ENCODE results near the gene UTP11.

The UTP11 gene

DNA sequence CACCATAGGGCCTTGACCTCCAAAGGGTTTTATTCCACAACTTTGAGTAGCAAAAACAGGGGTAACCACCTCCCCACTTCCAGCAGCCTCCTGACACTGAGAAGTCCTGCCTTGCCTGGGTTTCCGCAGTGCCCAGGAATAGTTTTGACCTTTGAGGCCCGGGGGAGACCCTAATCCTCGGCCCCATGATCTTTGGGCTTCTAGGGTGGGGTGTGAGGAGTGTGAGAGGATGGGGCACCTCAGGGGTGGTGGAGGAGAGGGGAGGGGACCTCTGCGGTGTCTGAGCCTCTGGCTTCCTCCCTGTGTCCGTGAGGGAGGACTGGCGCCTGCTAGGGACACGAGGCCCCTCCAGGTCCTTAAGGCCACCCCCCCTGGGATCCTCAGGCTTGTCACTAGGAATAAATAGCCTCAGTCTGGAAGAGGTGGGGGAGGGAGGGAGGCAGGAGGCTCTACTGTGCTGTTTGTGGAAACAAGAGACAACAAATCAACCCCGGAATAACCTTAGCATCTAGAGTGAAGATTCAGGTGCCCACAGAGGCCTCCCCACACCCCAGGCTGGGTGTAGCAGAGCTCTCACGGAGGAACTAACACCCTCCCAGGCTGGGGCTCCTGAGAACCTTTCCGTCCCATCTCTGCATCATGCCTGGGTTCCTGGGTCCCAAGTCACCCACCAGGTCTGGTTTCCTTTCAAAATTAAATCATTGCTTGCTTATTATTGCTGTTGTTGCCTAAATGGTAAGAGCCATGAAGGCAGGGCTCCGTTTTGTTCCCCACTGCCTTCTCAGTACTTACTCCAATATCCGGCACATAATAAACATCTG, 6.3 kb upstream of the UTP11 start:
- no peak for DNase-seq (ENCODE audit: extremely low spot score)
- POLR2A ChIA-PET = no interaction called here
- TF ChIP-seq ARNT (IDR thresholded peaks at IDR 0.05) (no peak), ZNF384 (IDR thresholded peaks at IDR 0.05) (no peak), HDGF (IDR thresholded peaks at IDR 0.05; ENCODE audit: borderline replicate concordance) (no peak)
- CTCF ChIA-PET = no interaction called here

DNA sequence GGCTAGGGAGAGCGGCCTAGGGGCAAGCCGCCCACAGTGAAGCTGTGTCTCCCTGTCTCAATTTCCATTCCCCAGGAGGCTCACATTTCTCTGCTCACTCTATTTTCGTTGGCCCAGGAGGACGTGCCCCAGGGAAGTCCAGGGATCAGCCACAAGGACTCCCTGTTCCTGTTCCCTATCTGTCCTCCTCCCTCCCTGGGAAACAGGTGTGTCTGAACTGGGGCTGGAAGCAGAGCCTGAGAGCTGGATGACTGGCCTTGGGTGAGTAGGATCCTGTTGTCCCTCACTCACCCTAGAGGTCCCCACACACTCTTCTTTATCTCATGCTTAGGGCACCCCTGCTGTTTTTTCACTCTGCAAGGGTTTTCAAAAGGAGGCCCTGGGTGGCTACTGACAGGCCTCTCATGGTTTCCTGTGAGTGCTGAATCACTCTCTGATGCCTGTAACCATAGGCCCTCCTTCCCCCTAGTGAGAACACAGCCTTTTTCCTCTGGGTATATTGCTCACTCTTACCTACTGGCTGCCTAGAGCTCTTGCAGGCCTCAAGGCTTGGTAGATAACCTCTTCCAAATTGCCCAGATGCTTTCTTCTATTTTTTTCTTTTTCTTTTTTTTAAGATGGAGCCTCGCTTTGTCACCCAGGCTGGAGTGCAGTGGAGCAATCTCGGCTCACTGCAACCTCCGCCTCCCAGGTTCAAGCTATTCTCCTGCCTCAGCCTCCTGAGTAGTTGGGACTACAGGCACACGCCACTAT, 3.3 kb upstream of the UTP11 start:
- ChIA-PET CTCF (interaction anchor here (1.3 kb wide), 1 partner anchor 19 kb away, joined by 3 read pairs; no protein-coding TSS in a partner anchor), POLR2A (interaction anchor here (0.7 to 5.3 kb wide), 4 partner anchors 7 to 19 kb away, joined by 3 to 35 read pairs (median 8); partner anchors contain the start of gene SF3A3)
- DNase-seq (ENCODE audit: extremely low spot score) = no peak
- TF ChIP-seq HDGF (IDR thresholded peaks at IDR 0.05; ENCODE audit: borderline replicate concordance) (no peak), FOXK2 (IDR thresholded peaks at IDR 0.05) (no peak), LEF1 (IDR thresholded peaks at IDR 0.05; ENCODE audit: borderline replicate concordance) (no peak), TARDBP (IDR thresholded peaks at IDR 0.05) (no peak), SP1 (IDR thresholded peaks at IDR 0.05) (no peak), ELF4 (IDR thresholded peaks at IDR 0.05) (no peak), NFRKB (IDR thresholded peaks at IDR 0.05) (no peak), ZNF384 (IDR thresholded peaks at IDR 0.05) (no peak), FOXA1 (IDR thresholded peaks at IDR 0.05) (no peak), L3MBTL2 (conservative IDR thresholded peaks at IDR 0.05) (no peak), BHLHE40 (IDR thresholded peaks at IDR 0.05; ENCODE audit: borderline replicate concordance) (no peak), SUZ12 (IDR thresholded peaks at IDR 0.05) (no peak), ARNT (IDR thresholded peaks at IDR 0.05) (no peak), FOXM1 (IDR thresholded peaks at IDR 0.05; ENCODE audit: borderline replicate concordance) (no peak)
- TF ChIP-seq, protein P1, sequence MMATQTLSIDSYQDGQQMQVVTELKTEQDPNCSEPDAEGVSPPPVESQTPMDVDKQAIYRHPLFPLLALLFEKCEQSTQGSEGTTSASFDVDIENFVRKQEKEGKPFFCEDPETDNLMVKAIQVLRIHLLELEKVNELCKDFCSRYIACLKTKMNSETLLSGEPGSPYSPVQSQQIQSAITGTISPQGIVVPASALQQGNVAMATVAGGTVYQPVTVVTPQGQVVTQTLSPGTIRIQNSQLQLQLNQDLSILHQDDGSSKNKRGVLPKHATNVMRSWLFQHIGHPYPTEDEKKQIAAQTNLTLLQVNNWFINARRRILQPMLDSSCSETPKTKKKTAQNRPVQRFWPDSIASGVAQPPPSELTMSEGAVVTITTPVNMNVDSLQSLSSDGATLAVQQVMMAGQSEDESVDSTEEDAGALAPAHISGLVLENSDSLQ (IDR thresholded peaks at IDR 0.05) = no peak

DNA sequence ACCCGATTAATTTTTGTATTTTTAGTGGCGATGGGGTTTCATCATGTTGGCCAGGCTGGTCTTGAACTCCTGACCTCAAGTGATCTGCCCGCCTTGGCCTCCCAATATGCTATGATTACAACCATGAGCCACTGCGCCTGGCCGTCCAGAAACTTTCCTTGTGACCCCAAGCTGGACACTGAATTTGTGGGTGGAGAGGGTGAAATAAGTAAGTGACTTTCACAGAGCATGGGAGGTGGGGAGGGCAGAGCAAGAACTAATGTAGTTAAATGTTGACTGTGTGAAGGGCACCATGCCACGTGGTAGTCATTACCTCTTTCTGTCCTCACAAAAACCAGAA, 2.7 kb upstream of the UTP11 start:
- CTCF ChIA-PET = interaction anchor here (1.3 kb wide), 1 partner anchor 19 kb away, joined by 3 read pairs; no protein-coding TSS in a partner anchor
- POLR2A ChIA-PET = interaction anchor here (1.6 to 5.3 kb wide), 3 partner anchors 8 to 20 kb away, joined by 8 to 35 read pairs (median 9); partner anchors contain the start of gene SF3A3
- TF ChIP-seq ELF4 (IDR thresholded peaks at IDR 0.05) (no peak), FOXK2 (IDR thresholded peaks at IDR 0.05) (no peak), HDGF (IDR thresholded peaks at IDR 0.05; ENCODE audit: borderline replicate concordance) (no peak)
- TF ChIP-seq, protein P1 (IDR thresholded peaks at IDR 0.05) = no peak
- DNase-seq (ENCODE audit: extremely low spot score) = no peak

DNA sequence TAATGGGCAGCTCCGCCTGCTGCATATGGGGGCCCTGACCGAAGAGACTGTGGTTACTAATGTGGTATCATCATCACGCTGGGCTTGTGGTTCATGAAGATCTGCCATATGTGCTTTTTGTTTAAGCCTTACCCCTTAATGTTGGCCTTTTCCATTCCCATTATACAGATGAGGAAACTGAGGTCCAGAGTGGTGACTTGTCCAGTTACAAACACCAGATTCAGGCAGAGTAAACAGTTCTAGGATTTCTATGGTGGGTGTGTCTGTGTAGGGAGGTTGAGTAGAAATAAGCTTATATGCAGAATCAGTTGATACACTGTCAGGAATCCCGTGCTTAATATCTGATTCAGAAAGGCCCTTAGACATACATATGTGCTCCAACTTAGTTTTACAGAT, 691 bp downstream of the UTP11 start:
- no peak for DNase-seq (ENCODE audit: extremely low spot score)
- TF ChIP-seq FOXA1 (IDR thresholded peaks at IDR 0.05) = no peak
- TF ChIP-seq TARDBP (IDR thresholded peaks at IDR 0.05) = no peak
- TF ChIP-seq SUZ12 (IDR thresholded peaks at IDR 0.05) = no peak
- TF ChIP-seq SP1 (IDR thresholded peaks at IDR 0.05) = no peak
- TF ChIP-seq NFRKB (IDR thresholded peaks at IDR 0.05) = no peak
- no peak for TF ChIP-seq FOXM1 (IDR thresholded peaks at IDR 0.05; ENCODE audit: borderline replicate concordance)
- TF ChIP-seq BHLHE40 (IDR thresholded peaks at IDR 0.05; ENCODE audit: borderline replicate concordance) = no peak
- no peak for TF ChIP-seq FOXK2 (IDR thresholded peaks at IDR 0.05)
- no peak for TF ChIP-seq ARNT (IDR thresholded peaks at IDR 0.05)
- no peak for TF ChIP-seq ELF4 (IDR thresholded peaks at IDR 0.05)
- no peak for TF ChIP-seq CTBP1 (IDR thresholded peaks at IDR 0.05; ENCODE audit: borderline replicate concordance)
- TF ChIP-seq LEF1 (IDR thresholded peaks at IDR 0.05; ENCODE audit: borderline replicate concordance) = no peak
- no peak for TF ChIP-seq HDGF (IDR thresholded peaks at IDR 0.05; ENCODE audit: borderline replicate concordance)
- no peak for TF ChIP-seq L3MBTL2 (conservative IDR thresholded peaks at IDR 0.05)
- TF ChIP-seq, protein P1 (IDR thresholded peaks at IDR 0.05) = no peak
- no peak for TF ChIP-seq ZNF384 (IDR thresholded peaks at IDR 0.05)
- ChIA-PET CTCF (no interaction called here), POLR2A (interaction anchor here (0.8 to 5.3 kb wide), 8 partner anchors 9 to 773 kb away, joined by 3 to 35 read pairs (median 6); partner anchors contain the start of gene SF3A3)

DNA sequence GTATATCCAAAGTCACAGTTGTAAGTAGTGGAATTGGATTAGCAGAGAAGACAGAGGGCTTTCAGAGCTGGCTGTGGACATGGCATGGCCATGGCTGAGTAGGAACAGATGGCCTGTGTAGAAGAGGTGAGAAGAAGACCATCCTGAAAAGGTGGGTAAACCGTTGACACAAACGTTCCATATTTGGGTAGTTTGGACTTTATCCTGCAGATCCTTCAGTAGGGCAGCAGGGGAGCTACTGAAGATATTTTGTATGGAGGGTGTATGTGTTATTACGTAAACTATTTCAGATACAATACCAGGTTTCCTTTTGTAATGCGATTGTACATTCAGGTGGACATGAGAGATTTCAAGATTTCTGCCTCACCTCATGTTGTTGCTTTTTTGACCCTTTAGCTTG, 1.6 kb downstream of the UTP11 start:
- TF ChIP-seq, protein P1 (IDR thresholded peaks at IDR 0.05) = no peak
- TF ChIP-seq TARDBP (IDR thresholded peaks at IDR 0.05) (no peak), CTBP1 (IDR thresholded peaks at IDR 0.05; ENCODE audit: borderline replicate concordance) (no peak), ELF4 (IDR thresholded peaks at IDR 0.05) (no peak), HDGF (IDR thresholded peaks at IDR 0.05; ENCODE audit: borderline replicate concordance) (no peak), BHLHE40 (IDR thresholded peaks at IDR 0.05; ENCODE audit: borderline replicate concordance) (no peak), SUZ12 (IDR thresholded peaks at IDR 0.05) (no peak), ZNF384 (IDR thresholded peaks at IDR 0.05) (no peak), L3MBTL2 (conservative IDR thresholded peaks at IDR 0.05) (no peak), ARNT (IDR thresholded peaks at IDR 0.05) (no peak), FOXK2 (IDR thresholded peaks at IDR 0.05) (no peak), NFRKB (IDR thresholded peaks at IDR 0.05) (no peak), FOXM1 (IDR thresholded peaks at IDR 0.05; ENCODE audit: borderline replicate concordance) (no peak)
- CTCF ChIA-PET = no interaction called here
- POLR2A ChIA-PET = no interaction called here
- DNase-seq (ENCODE audit: extremely low spot score) = no peak
